A549 (cell line): ENCODE data around the gene SMS. TPM values are rescaled to one million over a fixed set of nuclear protein-coding genes. Genes with fewer than 3 reads are reported as not detected.

ENCODE experiments used
- ATAC-seq, 2 experiments: fragments of 200-7000 bp in 1 of 2; fragments of >200 bp in 1 of 2; cut with Nextera tagmentation in 1 of 2; cut with Tn5 transposase in 1 of 2; 3 replicates each; pipeline versions ENCODE4 v1.8.0 to v1.9.1; 2018 to 2020; ENCODE audit warnings: mild to moderate bottlenecking in 1 of 2, moderate library complexity in 1 of 2
- CTCF ChIA-PET: fragments of 300-600 bp; sonication (Branson Sonifier 250); formaldehyde crosslinking; extraction: SDS; loops from one replicate; lab custom pipeline; 2021; ENCODE audit warnings: antibody characterized with exemption, inconsistent platforms; lab: Yijun Ruan, JAX
- POLR2A ChIA-PET: fragments of 350-600 bp; formaldehyde crosslinking; extraction: SDS; loops from one replicate; lab custom pipeline; 2021; ENCODE audit warnings: antibody characterized with exemption, inconsistent platforms; lab: Yijun Ruan, JAX
- DNase-seq, 2 experiments: peaks; one replicate each; pipeline versions ENCODE4 v3.0.0 to v3.0.0-alpha.2; 2011 to 2016; ENCODE audit warnings: low read depth in 1 of 2, low spot score in 1 of 2
- FAIRE-seq: peaks from 2 replicates; lab custom pipeline; 2011; peaks lifted over from hg19 to GRCh38; lab: Jason Lieb, UNC
- H3K27ac ChIP-seq, 2 experiments: fragments of >200 bp; sonication (Bioruptor Twin); formaldehyde crosslinking; 3 replicates each; pipeline ENCODE4 v1.5.1; 2016 to 2017
- H3K4me1 ChIP-seq: fragments of >200 bp; sonication (Bioruptor Twin); formaldehyde crosslinking; 3 replicates; pipeline ENCODE4 v1.6.1; 2016
- H3K4me2 ChIP-seq: fragments of >200 bp; sonication (Bioruptor Twin); formaldehyde crosslinking; 3 replicates; pipeline ENCODE4 v1.6.1; 2016
- H3K4me3 ChIP-seq: fragments of >200 bp; sonication (Bioruptor Twin); formaldehyde crosslinking; 3 replicates; pipeline ENCODE4 v1.5.1; 2016
- H3K9me3 ChIP-seq: fragments of >200 bp; sonication (Bioruptor Twin); formaldehyde crosslinking; 3 replicates; pipeline ENCODE4 v1.6.1; 2016
- BCL3 ChIP-seq: fragments of >200 bp; sonication (Bioruptor Twin); formaldehyde crosslinking; IDR thresholded peaks from 3 replicates; pipeline ENCODE4 v1.6.1; 2016
- CBX8 ChIP-seq: fragments of 200-600 bp; sonication (generic); IDR thresholded peaks from 2 replicates; pipeline ENCODE4 v1.6.1; 2016
- CTCF ChIP-seq: fragments of >200 bp; sonication (Bioruptor Twin); formaldehyde crosslinking; IDR thresholded peaks from 3 replicates; pipeline ENCODE4 v1.5.1; 2016
- EHF ChIP-seq: fragments of 250-450 bp; sonication (Bioruptor Pico); IDR thresholded peaks from 2 replicates; pipeline ENCODE4 v1.5.0; 2020; ENCODE audit warnings: mild to moderate bottlenecking
- EHMT2 ChIP-seq: fragments of 200-600 bp; sonication (generic); IDR thresholded peaks from 2 replicates; pipeline ENCODE4 v1.6.1; 2016; ENCODE audit warnings: antibody characterized with exemption, low read depth, mild to moderate bottlenecking, moderate library complexity
- ELK1 ChIP-seq: fragments of 150-350 bp; IDR thresholded peaks from 2 replicates; pipeline ENCODE4 v1.6.1; 2014; ENCODE audit warnings: low read depth, mild to moderate bottlenecking, low read length
- EP300 ChIP-seq, 2 experiments: fragments of >200 bp; sonication (Bioruptor Twin); formaldehyde crosslinking; IDR thresholded peaks; 2 replicates in 1 of 2; 3 replicates in 1 of 2; pipeline ENCODE4 v1.6.1; 2016 to 2017
- FOSB ChIP-seq: fragments of 250-450 bp; sonication (Bioruptor Pico); IDR thresholded peaks from 2 replicates; pipeline ENCODE4 v1.5.0; 2020; ENCODE audit warnings: mild to moderate bottlenecking, moderate library complexity
- FOSL2 ChIP-seq, 2 experiments: fragments of 450-650 bp in 1 of 2; fragments of >200 bp in 1 of 2; sonication (Bioruptor Twin) in 1 of 2; formaldehyde crosslinking; IDR thresholded peaks; 2 replicates each; pipeline versions ENCODE4 v1.5.0 to v1.6.1; 2016 to 2020; ENCODE audit warnings: mild to moderate bottlenecking in 1 of 2, moderate library complexity in 1 of 2
- HDAC2 ChIP-seq: fragments of 200-600 bp; sonication (generic); IDR thresholded peaks from 2 replicates; pipeline ENCODE4 v1.6.1; 2016
- HOXA7 ChIP-seq: fragments of 250-450 bp; sonication (Bioruptor Pico); IDR thresholded peaks from 2 replicates; pipeline ENCODE4 v1.5.0; 2020; ENCODE audit warnings: mild to moderate bottlenecking, moderate library complexity
- JUN ChIP-seq, 2 experiments: fragments of >200 bp; sonication (Bioruptor Twin); formaldehyde crosslinking; IDR thresholded peaks; 2 replicates in 1 of 2; 3 replicates in 1 of 2; pipeline ENCODE4 v1.6.1; 2016 to 2017
- KDM1A ChIP-seq: fragments of 200-600 bp; sonication (generic); IDR thresholded peaks from 2 replicates; pipeline ENCODE4 v1.6.1; 2016; ENCODE audit warnings: low read depth, mild to moderate bottlenecking
- KDM5A ChIP-seq: fragments of 200-600 bp; sonication (generic); IDR thresholded peaks from 2 replicates; pipeline ENCODE4 v1.6.1; 2016; ENCODE audit warnings: antibody characterized with exemption, mild to moderate bottlenecking
- MAZ ChIP-seq: fragments of 150-350 bp; IDR thresholded peaks from 2 replicates; pipeline ENCODE4 v1.6.1; 2014; ENCODE audit warnings: antibody characterized with exemption, low read depth, low read length, borderline replicate concordance
- RARB ChIP-seq: fragments of 250-450 bp; sonication (Bioruptor Pico); IDR thresholded peaks from 2 replicates; pipeline ENCODE4 v1.8.0; 2021; ENCODE audit warnings: mild to moderate bottlenecking, moderate library complexity
- RCOR1 ChIP-seq: fragments of 150-350 bp; IDR thresholded peaks from 2 replicates; pipeline ENCODE4 v1.6.1; 2014; ENCODE audit warnings: antibody characterized with exemption, low read length, low read depth
- REST ChIP-seq: fragments of 200-600 bp; sonication (generic); IDR thresholded peaks from 2 replicates; pipeline ENCODE4 v1.6.1; 2016; ENCODE audit warnings: antibody characterized with exemption, mild to moderate bottlenecking, moderate library complexity
- RFX5 ChIP-seq: fragments of 450-650 bp; IDR thresholded peaks from 2 replicates; pipeline ENCODE4 v1.7.1; 2014; ENCODE audit warnings: antibody characterized with exemption, mild to moderate bottlenecking, moderate library complexity
- TFCP2L1 ChIP-seq: fragments of 250-450 bp; sonication (Bioruptor Pico); IDR thresholded peaks from 2 replicates; pipeline ENCODE4 v1.5.0; 2021; ENCODE audit warnings: mild to moderate bottlenecking
- ZC3H11A ChIP-seq: fragments of 450-650 bp; IDR thresholded peaks from 2 replicates; pipeline ENCODE4 v1.6.1; 2014; ENCODE audit warnings: antibody characterized with exemption, mild to moderate bottlenecking
- ZFP36 ChIP-seq: fragments of 450-650 bp; IDR thresholded peaks from 2 replicates; pipeline ENCODE4 v1.6.1; 2014; ENCODE audit warnings: borderline replicate concordance; ENCODE audit not compliant: partially characterized antibody
- ZNF302 ChIP-seq: fragments of 250-450 bp; sonication (Bioruptor Pico); IDR thresholded peaks from 2 replicates; pipeline ENCODE4 v1.9.0; 2021; ENCODE audit warnings: inconsistent platforms, mild to moderate bottlenecking, moderate library complexity
- WGBS: methylation state at CpG from one replicate; pipeline ENCODE4 v1.1.6; 2017; ENCODE audit errors: missing lambda C conversion rate; 5-methylcytosine and 5-hydroxymethylcytosine counted together
- polyA plus RNA-seq, 4 experiments: library from polyadenylated mRNA; depleted of rRNA in 3 of 4; stranded (reverse); fragments of >200 nt; fragmentation: RNase III in 1 of 4; extraction: RNeasy Plus Mini Kit Qiagen cat#74134 plus additional on column Dnase treatment in 1 of 4; gene quantifications; 2 replicates in 3 of 4; 3 replicates in 1 of 4; pipeline ENCODE4 v1.2.3, GENCODE V29; 2011 to 2017

Gene SMS
- polyA plus RNA-seq, 2 of the 4 experiments (the other 2 are of a cell fraction) = 129 to 180 TPM

GRCh38 chrX:22026731-22027130 lies 86.2 kb downstream of the SMS start:
- Histone ChIP-seq H3K9me3 (no peaks in the 10 kb centered on the region), H3K27ac (no peak overlapping the region), H3K4me3 (no peak overlapping the region), H3K4me2 (no peak overlapping the region), H3K4me1 (no peaks in the 10 kb centered on the region)
- DNase-seq (no peak), ATAC-seq (no peak), FAIRE-seq (no peak)
- 91% methylated on average over 4 of the region's 4 CpGs for WGBS
- ChIA-PET POLR2A (no interaction called here), CTCF (no interaction called here)
- TF ChIP-seq JUN (IDR thresholded peaks at IDR 0.05) (no peak), RCOR1 (no peak)

- no peak for ATAC-seq
- CTCF ChIA-PET = no interaction called here
- no peak for DNase-seq
- WGBS = 97% methylated on average over 1 of the region's 1 CpG
- Histone ChIP-seq H3K27ac (no peak within 1 kb of the TSS), H3K9me3 (no peaks in the 10 kb centered on the region), H3K4me2 (no peak within 1 kb of the TSS), H3K4me1 (no peaks in the 10 kb centered on the region), H3K4me3 (no peak within 1 kb of the TSS)
- POLR2A ChIA-PET = no interaction called here
- TF ChIP-seq CTCF (no peak), EP300 (IDR thresholded peaks at IDR 0.05) (no peak), REST (no peak), TFCP2L1 (no peak), HDAC2 (no peak), ZNF302 (no peak), CBX8 (no peak), HOXA7 (CRISPR knock-in tag) (no peak), ZFP36 (no peak), EHMT2 (no peak), BCL3 (no peak)
- no peak for FAIRE-seq
Observed at GRCh38 chrX:22032084-22032483, 91.6 kb downstream of the SMS start, which contains the start of gene PHEX. TSS of gene PHEX (plus strand) at chrX:22032325. CDS start at chrX:22033006, 681 bp downstream.

GRCh38 chrX:22032506-22032905 lies 92.0 kb downstream of the SMS start:
- Histone ChIP-seq H3K27ac (no peak overlapping the region), H3K4me1 (no peaks in the 10 kb centered on the region), H3K4me3 (no peak overlapping the region), H3K9me3 (no peaks in the 10 kb centered on the region), H3K4me2 (no peak overlapping the region)
- no peak for DNase-seq
- CTCF ChIA-PET = no interaction called here
- no peak for FAIRE-seq
- POLR2A ChIA-PET = no interaction called here
- WGBS = 80% methylated on average over 6 of the region's 6 CpGs
- ATAC-seq = no peak
- TF ChIP-seq RARB (CRISPR knock-in tag) (no peak), RFX5 (no peak), ZC3H11A (no peak), HOXA7 (CRISPR knock-in tag) (no peak), KDM1A (no peak), MAZ (no peak), EP300 (IDR thresholded peaks at IDR 0.05) (no peak), EHF (CRISPR knock-in tag) (no peak), KDM5A (no peak), ELK1 (no peak), CTCF (no peak), FOSL2 (IDR thresholded peaks at IDR 0.05) (no peak), FOSL2 (CRISPR knock-in tag; IDR thresholded peaks at IDR 0.05) (no peak), BCL3 (no peak), FOSB (CRISPR knock-in tag) (no peak)
